Measurements from ENCODE around the gene P2RY4.

GRCh38 chrX:70231666-70232065 is 28.3 kb downstream of the P2RY4 start:
- TF ChIP-seq CTCF (conservative IDR thresholded peaks at IDR 0.05; ENCODE audit: low read length) (no peak), EZH2phosphoT487 (IDR thresholded peaks at IDR 0.05; ENCODE audit: borderline replicate concordance) (no peak)

Data from Loucy (cell line).